ENCODE results near the gene NFIC. TPM values are rescaled to one million over a fixed set of nuclear protein-coding genes. Genes with fewer than 3 reads are reported as not detected.

The NFIC gene
- total and polyA plus RNA-seq, 4 donors, result 40.4 to 208 (median 49.8) TPM

GRCh38 chr19:3492919-3493318 is 126.5 kb downstream of the NFIC start:
- 93 to 96% methylated on average over 16 of the region's 16 CpGs for WGBS, 2 donors
- no peak for TF ChIP-seq CTCF (IDR thresholded peaks at IDR 0.05; ENCODE audit: control extremely low read depth, extremely low read depth)
- peaks cover 6 to 52% (median 12%) of the 10 kb centered on the region in 4 donors for H3K36me3 ChIP-seq (ENCODE audit: control insufficient read depth in 4 of 4, insufficient read depth in 4 of 4, low read length in 4 of 4)

GRCh38 chr19:3493651-3494050 is 127.3 kb downstream of the NFIC start:
- H3K27ac ChIP-seq (ENCODE audit: low read depth in 1 of 2, low read length in 1 of 2), result no peak overlapping the region
- H3K36me3 ChIP-seq (ENCODE audit: control insufficient read depth in 4 of 4, insufficient read depth in 4 of 4, low read length in 4 of 4), result peaks cover 6 to 52% (median 12%) of the 10 kb centered on the region in 4 donors
- no peak for TF ChIP-seq CTCF (IDR thresholded peaks at IDR 0.05; ENCODE audit: control extremely low read depth, extremely low read depth)
- ATAC-seq (ENCODE audit: insufficient read depth, low FRiP score) (no peak), DNase-seq (no peak)
- no peak overlapping the region for H3K9ac ChIP-seq (ENCODE audit: insufficient read depth in 1 of 2, low read length in 2 of 2)
- H3K27me3 ChIP-seq (ENCODE audit: control insufficient read depth in 3 of 3, insufficient read depth in 3 of 3, low read length in 2 of 3), result no peaks in the 10 kb centered on the region
- H3K4me1 ChIP-seq (ENCODE audit: control insufficient read depth in 5 of 5, insufficient read depth in 5 of 5, low read length in 5 of 5), result no peaks in the 10 kb centered on the region
- WGBS, 2 donors, result 95 to 98% methylated on average over 14 of the region's 14 CpGs
- H3K4me3 ChIP-seq, result no peak overlapping the region
- H3K9me3 ChIP-seq (ENCODE audit: control insufficient read depth in 4 of 4, insufficient read depth in 3 of 4, low read length in 3 of 4), result peaks cover 0 to 3% (median 0%) of the 10 kb centered on the region in 4 donors

More at GRCh38 chr19:3492919-3493318, 126.5 kb downstream of the NFIC start:
- DNase-seq, result no peak
- H3K4me1 ChIP-seq (ENCODE audit: control insufficient read depth in 5 of 5, insufficient read depth in 5 of 5, low read length in 5 of 5), result no peaks in the 10 kb centered on the region
- no peak overlapping the region for H3K27ac ChIP-seq (ENCODE audit: low read depth in 1 of 2, low read length in 1 of 2)
- ATAC-seq (ENCODE audit: insufficient read depth, low FRiP score), result no peak
- peaks cover 0 to 3% (median 0%) of the 10 kb centered on the region in 4 donors for H3K9me3 ChIP-seq (ENCODE audit: control insufficient read depth in 4 of 4, insufficient read depth in 3 of 4, low read length in 3 of 4)
- no peak overlapping the region for H3K4me3 ChIP-seq
- H3K9ac ChIP-seq (ENCODE audit: insufficient read depth in 1 of 2, low read length in 2 of 2), result no peak overlapping the region
- H3K27me3 ChIP-seq (ENCODE audit: control insufficient read depth in 3 of 3, insufficient read depth in 3 of 3, low read length in 2 of 3), result no peaks in the 10 kb centered on the region

- Histone ChIP-seq H3K27me3 (ENCODE audit: control insufficient read depth in 3 of 3, insufficient read depth in 3 of 3, low read length in 2 of 3) (no peaks in the 10 kb centered on the region), H3K27ac (ENCODE audit: low read depth in 1 of 2, low read length in 1 of 2) (no peak overlapping the region), H3K36me3 (ENCODE audit: control insufficient read depth in 4 of 4, insufficient read depth in 4 of 4, low read length in 4 of 4) (peaks cover 6 to 52% (median 12%) of the 10 kb centered on the region in 4 donors), H3K9ac (ENCODE audit: insufficient read depth in 1 of 2, low read length in 2 of 2) (no peak overlapping the region), H3K4me3 (no peak overlapping the region), H3K9me3 (ENCODE audit: control insufficient read depth in 4 of 4, insufficient read depth in 3 of 4, low read length in 3 of 4) (peaks cover 0 to 3% (median 0%) of the 10 kb centered on the region in 4 donors), H3K4me1 (ENCODE audit: control insufficient read depth in 5 of 5, insufficient read depth in 5 of 5, low read length in 5 of 5) (no peaks in the 10 kb centered on the region)
- ATAC-seq (ENCODE audit: insufficient read depth, low FRiP score) (no peak), DNase-seq (no peak)
- TF ChIP-seq CTCF (IDR thresholded peaks at IDR 0.05; ENCODE audit: control extremely low read depth, extremely low read depth), result no peak
- WGBS, 2 donors, result 86 to 88% methylated on average over 15 of the region's 15 CpGs
Measured at GRCh38 chr19:3494051-3494450, 127.7 kb downstream of the NFIC start.

GRCh38 chr19:3494559-3494958 is 128.2 kb downstream of the NFIC start:
- H3K36me3 ChIP-seq (ENCODE audit: control insufficient read depth in 4 of 4, insufficient read depth in 4 of 4, low read length in 4 of 4), result peaks cover 6 to 52% (median 12%) of the 10 kb centered on the region in 4 donors

More at GRCh38 chr19:3494559-3494958, 128.2 kb downstream of the NFIC start:
- H3K27ac ChIP-seq (ENCODE audit: low read depth in 1 of 2, low read length in 1 of 2), result no peak overlapping the region
- H3K4me3 ChIP-seq, result no peak overlapping the region
- peaks cover 0 to 3% (median 0%) of the 10 kb centered on the region in 4 donors for H3K9me3 ChIP-seq (ENCODE audit: control insufficient read depth in 4 of 4, insufficient read depth in 3 of 4, low read length in 3 of 4)
- TF ChIP-seq CTCF (IDR thresholded peaks at IDR 0.05; ENCODE audit: control extremely low read depth, extremely low read depth), result no peak
- WGBS, 2 donors, result 93 to 95% methylated on average over 18 of the region's 18 CpGs
- DNase-seq, result no peak
- no peak for ATAC-seq (ENCODE audit: insufficient read depth, low FRiP score)
- no peaks in the 10 kb centered on the region for H3K27me3 ChIP-seq (ENCODE audit: control insufficient read depth in 3 of 3, insufficient read depth in 3 of 3, low read length in 2 of 3)
- peaks cover 0 to under 1% (median 0%) of the 10 kb centered on the region in 5 donors for H3K4me1 ChIP-seq (ENCODE audit: control insufficient read depth in 5 of 5, insufficient read depth in 5 of 5, low read length in 5 of 5)
- no peak overlapping the region for H3K9ac ChIP-seq (ENCODE audit: insufficient read depth in 1 of 2, low read length in 2 of 2)
